ENCODE data around the gene SSR1.
"Not testable (repeated sequence)": the region's sequence is repeated elsewhere in the genome, so short reads cannot be mapped to it uniquely, and the experiment has no call there.

The SSR1 gene

DNA sequence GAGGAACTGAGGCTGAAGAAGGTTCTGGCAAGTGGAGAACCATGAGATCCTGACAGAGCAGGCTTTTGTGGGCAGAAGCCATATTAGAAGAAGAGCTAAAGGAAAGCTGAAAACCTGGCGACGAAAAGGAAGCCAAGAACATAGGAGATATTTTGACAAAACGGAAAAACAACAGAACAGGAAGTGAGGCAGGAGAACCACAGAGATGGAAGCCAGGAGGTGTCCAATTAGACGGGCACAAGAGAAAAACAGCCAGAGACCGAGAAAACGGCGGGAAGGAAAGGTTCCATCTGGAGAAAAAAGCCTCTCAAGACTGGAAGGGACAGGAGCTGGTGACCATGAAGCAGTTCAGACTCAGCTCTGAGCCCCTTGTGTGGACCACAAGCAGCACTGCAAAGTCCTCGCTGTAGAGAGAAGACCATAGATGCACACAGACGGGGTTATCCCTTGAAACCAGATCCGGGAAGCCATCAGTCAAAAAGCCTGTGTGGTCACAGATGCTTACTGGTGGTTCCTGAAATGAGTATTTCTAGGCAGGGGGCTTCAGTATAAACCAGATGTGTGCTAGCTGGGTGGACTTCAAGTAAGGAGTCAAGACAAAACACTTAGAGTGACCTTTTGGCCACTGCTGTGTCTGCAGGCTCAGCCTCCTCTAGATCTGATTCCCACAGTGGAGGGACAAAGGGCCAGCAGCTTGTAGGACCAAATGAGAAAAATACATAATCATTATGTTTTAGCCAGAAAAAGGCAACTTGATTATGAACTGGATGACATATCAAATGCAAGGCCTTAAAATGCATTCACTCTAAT is 30.7 kb downstream of the SSR1 start:
- DNase-seq (ENCODE audit: low read depth in 2 of 2, low spot score in 1 of 2) = no peak

DNA sequence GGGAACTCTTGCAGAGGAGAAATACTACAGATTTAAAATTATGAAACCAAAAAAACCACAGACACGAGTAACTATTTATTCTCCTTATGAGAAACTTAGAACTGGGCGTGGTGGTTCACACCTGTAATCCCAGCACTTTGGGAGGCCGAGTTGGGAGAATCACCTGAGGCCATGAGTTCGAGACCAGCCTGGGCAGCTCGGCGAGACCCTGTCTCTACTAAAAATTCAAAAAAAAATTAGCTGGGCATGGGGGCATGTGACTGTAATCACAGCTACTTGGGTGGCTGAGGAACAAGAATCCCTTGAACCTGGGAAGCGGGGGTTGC is 36.8 kb downstream of the SSR1 start:
- no peak for DNase-seq (ENCODE audit: low read depth in 2 of 2, low spot score in 1 of 2)

DNA sequence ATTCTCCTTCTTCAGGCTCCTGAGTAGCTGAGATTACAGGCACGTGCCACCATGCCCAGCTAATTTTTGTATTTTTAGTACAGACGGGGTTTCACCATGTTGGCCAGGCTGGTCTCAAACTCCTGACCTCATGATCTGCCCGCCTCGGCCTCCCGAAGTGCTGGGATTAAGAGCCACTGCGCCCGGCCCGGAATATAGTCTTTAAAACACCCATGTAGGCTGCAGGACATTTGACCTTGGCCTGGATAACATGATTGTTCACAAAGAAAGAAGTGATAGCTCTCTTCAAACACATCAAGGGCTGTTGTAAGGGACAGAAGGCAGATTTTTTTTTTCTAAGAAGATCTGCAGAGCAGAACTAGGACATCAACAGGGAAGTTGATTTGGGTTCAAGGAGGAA is 38.5 kb downstream of the SSR1 start:
- not testable (repeated sequence) for DNase-seq (ENCODE audit: low read depth in 2 of 2, low spot score in 1 of 2)

DNA sequence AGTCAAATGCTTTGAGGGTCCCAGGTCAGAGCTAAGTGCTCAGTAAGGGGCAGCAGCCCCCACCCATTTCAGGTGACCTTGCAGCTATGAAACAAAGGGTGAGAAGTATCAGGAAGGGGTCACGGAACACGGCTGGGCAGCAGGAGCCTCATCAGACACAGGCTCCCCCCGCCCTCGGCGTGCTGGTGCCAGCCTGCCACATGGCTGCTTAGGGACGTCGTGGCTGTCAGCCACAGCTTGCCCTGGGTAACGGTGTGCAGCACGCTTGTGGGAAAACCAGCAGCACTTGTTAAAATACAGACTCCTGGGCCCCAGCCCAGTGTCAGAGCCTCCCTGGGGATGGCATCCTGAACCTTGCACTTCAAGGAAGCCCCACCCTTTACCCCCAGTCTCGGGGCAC is 39.3 kb downstream of the SSR1 start:
- DNase-seq (ENCODE audit: low read depth in 2 of 2, low spot score in 1 of 2) = no peak

DNA sequence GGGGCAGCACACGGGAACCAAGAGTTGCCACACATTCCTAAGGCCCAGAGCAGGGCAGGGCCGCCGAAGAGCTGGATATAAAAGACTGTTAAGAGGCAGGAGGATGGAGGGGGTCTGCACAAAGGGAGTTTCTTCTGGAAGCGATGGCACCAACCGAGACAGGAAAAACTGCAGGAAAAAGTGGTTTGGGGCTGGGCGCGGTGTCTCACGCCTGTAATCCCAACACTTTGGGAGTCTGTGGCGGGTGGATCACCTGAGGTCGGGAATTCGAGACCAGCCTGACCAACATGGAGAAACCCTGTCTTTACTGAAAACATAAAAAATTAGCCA is 41.8 kb downstream of the SSR1 start:
- DNase-seq (ENCODE audit: low read depth in 2 of 2, low spot score in 1 of 2) = no peak

DNA sequence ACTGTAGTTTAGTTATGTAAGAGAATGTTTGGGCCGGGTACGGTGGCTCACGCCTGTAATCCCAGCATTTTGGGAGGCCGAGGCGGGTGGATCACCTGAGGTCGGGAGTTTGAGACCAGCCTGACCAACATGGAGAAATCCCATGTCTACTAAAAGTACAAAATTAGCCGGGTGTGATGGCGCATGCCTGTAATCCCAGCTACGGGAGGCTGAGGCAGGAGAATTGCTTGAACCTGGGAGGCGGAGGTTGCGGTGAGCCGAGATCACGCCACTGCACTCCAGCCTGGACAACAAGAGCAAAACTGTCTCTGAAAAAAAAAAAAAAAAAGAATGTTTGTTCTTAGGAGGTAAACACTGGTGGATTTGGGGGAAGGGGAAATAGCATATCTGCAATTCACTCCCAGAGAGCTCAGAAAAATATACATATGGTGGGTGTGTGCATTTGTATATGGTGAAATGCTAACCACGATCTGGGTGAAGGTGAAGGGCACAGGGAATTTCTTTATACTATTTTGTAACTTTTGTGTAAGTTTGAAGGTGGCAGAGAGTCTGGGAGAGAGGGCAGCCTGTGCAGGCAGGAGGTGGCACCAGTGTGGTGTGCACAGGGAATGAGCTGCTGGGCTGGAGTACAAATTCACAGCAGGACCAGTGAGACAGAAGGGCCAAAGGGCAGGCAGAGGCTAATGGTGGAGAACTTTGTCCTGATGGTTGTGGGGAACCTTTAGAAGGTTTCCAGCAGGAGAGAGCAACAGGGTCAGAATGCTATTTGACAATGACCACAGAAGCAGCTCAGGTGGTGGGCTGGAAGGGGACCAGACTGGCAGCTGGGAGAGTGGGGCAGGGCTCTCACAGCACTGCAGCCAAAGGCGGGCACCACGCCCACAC is 42.4 kb downstream of the SSR1 start:
- no peak for DNase-seq (ENCODE audit: low read depth in 2 of 2, low spot score in 1 of 2)

DNA sequence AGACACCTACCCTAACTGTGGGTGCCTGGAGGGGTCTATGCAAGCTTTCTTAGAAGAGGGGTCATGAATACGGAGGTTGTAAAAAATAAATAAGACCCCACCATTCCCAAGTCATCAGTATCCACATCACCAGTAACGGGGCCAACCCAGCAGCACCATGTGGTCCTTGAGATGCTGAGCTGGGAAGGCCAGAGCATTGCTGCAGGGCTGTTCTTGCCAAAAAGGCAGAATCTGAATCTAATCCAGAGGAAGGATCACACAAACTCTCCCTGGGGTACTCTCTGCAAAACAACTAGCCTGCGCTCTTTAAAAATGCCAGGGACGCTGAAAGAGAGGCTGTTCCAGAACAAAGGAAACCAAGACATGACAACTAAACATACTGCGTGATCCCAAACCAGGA is 43.2 kb downstream of the SSR1 start:
- no peak for DNase-seq (ENCODE audit: low read depth in 2 of 2, low spot score in 1 of 2)

- DNase-seq (ENCODE audit: low read depth in 2 of 2, low spot score in 1 of 2) = no peak
These were observed 44.0 kb downstream of the SSR1 start for GRCh38 chr6:7268816-7269555.

DNA sequence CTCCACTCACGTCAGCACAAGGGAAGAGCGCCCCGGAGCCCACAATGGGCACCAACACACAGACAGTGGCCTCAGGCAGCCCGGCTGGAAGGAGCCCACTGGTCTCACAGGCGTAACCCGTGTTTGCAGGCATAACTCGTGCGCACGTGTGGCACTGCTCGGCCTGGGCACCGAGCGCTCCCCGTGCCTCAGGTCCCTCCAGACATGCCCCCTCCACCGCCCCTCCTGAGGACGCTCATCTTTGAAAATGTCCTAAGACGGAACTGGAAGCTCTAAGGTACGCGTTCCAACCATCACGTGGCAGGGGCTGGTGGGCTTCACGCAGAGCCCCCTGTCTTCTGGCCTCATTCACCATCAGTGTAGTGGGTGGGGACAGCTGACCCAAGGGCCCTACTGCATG is 44.6 kb downstream of the SSR1 start:
- DNase-seq (ENCODE audit: low read depth in 2 of 2, low spot score in 1 of 2) = no peak

GRCh38 chr6:7267466-7268091 is 45.4 kb downstream of the SSR1 start:
- no peak for DNase-seq (ENCODE audit: low read depth in 2 of 2, low spot score in 1 of 2)

DNA sequence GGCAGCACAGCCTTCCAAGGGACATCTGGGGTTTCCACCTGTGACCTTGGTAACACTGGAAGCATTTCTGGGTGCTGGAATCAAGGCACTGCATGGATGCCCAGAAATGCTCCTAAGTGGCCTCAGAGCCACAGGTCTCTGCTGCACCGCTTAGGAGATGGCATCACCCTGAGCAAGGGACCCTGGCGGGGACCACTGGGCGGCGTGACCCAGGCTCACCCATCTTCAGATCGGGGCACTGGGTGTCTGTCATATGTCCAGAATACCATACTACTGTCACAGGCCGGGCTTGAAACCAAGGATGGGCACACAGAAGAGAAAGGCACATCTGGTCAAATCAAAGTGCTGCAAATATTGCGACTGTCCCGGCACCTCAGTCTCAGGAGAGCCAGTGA is 45.9 kb downstream of the SSR1 start:
- DNase-seq (ENCODE audit: low read depth in 2 of 2, low spot score in 1 of 2) = no peak

DNA sequence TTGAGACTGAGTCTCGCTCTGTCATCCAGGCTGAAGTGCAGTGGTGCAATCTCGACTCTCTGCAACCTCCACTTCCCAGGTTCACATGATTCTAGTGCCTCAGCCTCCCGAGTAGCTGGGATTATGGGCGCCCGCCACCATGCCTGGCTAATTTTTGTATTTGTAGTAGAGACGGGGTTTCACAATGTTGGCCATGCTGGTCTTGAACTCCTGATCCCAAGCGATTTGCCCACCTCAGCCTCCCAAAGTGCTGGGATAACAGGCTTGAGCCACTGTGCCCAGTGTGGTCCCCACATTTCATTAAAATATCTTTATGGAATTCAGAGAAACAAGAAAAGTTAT is 47.6 kb downstream of the SSR1 start:
- DNase-seq (ENCODE audit: low read depth in 2 of 2, low spot score in 1 of 2) = not testable (repeated sequence)

DNA sequence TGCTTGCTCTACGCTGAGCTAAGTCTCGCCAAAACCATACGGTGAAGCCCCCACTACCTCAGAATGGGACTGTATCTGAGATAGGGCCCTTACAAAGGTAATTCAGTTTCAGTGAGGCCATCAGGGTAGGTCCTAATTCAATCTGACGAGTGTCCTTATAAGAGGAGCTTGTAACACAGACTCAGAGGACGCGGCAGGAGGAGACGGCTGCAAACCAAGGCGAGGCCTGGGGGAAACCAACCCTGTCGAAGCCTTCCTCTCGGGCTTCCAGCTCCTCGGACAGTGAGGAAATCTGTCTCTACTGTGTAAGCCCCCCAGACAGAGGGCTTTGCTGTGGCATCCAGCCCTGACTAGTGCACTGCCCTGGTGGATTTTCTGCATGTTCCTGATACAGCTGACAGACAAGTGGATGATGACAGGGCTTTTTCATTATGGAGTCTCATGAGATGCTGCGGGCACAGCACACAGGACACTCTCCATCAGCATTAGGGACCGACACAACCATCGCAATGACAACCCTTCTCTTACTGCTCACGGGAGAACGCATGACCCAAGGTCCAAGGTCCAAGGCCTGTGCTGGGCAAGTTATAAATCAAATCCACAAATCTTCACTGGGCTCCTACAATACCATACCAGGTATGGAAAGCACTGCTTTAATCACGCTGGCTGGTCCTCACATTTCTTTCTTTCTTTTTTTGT is 48.2 kb downstream of the SSR1 start:
- DNase-seq (ENCODE audit: low read depth in 2 of 2, low spot score in 1 of 2) = no peak

GRCh38 chr6:7264041-7264440 is 49.0 kb downstream of the SSR1 start:
- DNase-seq (ENCODE audit: low read depth in 2 of 2, low spot score in 1 of 2) = no peak

DNA sequence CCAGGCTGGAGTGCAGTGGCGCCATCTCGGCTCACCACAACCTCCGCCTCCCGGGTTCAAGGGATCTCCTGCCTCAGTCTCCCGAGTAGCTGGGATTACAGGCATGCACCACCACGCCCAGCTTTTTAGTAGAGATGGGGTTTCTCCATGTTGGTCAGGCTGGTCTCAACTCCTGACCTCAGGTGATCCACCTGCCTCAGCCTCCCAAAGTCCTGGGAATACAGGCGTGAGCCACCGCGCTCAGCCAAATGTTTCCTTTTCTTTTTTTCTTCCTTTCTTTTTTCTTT is 49.5 kb downstream of the SSR1 start:
- not testable (repeated sequence) for DNase-seq (ENCODE audit: low read depth in 2 of 2, low spot score in 1 of 2)

DNA sequence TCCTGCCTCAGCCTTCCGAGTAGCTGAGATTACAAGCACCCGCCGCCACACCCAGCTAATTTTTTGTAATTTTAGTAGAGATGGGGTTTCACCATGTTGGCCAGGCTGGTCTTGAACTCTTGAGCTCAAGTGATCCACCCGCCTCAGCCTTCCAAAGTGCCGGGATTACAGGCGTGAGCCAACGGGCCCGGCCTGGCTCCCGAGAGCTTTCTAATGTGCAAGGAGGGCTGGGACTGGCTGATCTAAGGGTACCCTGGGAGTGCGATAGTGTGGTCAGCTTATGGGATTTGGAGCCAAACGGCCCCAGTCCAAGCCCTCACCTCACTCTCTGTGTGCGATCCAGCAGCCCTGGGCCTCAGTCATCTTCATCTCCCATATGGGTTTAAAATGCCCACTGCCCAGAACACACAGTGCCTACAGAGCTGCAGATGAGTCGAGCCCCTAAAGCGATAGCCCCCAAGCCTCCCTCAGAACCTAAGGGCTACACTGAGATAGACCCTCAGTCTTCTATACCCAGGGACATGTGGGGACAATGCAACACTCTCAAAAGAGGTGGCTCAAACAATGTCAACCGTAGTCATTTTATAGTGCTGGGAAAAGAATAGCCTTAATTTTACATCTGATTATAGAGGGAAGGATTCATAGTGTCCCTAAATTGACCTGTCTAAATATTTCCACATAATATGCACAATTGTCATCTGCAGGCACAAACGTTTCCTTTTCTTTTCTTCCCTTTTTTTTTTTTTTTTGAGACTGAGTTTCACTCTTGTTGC is 50.1 kb downstream of the SSR1 start:
- DNase-seq (ENCODE audit: low read depth in 2 of 2, low spot score in 1 of 2) = no peak

DNA sequence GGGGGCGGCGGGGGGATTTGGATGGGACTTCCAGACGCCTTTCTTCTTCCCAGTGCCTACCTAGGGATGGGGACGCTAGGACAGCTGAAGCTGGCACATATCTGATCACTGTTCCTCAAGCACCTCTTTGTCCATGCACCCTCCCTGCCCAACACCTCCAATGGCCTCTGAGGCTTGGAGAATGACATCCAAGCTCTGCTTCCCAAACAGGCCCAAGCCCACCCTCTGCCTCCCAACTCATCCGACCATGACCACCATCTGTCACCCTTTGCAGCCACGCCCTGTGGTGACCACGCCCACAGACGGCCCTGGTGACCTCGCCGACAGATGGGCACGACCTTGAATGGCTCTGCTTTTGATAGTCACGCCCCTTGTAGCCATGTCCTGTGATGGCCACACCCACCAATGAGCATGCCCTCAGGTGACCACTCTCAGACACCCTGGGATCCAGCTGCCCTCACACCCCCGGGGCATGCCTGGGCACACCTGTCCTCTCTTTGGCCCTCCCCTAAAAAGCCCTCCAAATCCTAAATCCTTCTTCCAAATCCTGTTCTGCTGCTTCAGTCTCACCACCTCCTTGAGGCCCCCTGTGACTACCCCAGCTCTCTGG is 51.0 kb downstream of the SSR1 start:
- DNase-seq (ENCODE audit: low read depth in 2 of 2, low spot score in 1 of 2) = no peak

- DNase-seq (ENCODE audit: low read depth in 2 of 2, low spot score in 1 of 2) = no peak
These were observed 51.8 kb downstream of the SSR1 start for GRCh38 chr6:7261032-7261841.

GRCh38 chr6:7260291-7261031 is 52.5 kb downstream of the SSR1 start:
- no peak for DNase-seq (ENCODE audit: low read depth in 2 of 2, low spot score in 1 of 2)

Measured in stimulated activated CD8-positive, alpha-beta memory T cell treated with anti-CD3 and anti-CD28 coated beads, Interleukin-4, amount 100 ng/mL, for 1 hour (primary cell).